ENCODE results near the gene STAT5A.

- TF ChIP-seq CTCF (IDR thresholded peaks at IDR 0.05; ENCODE audit: poor library complexity, severe bottlenecking) (no peak), EP300 (conservative IDR thresholded peaks at IDR 0.05; ENCODE audit: poor library complexity, severe bottlenecking) (no peak), EZH2 (IDR thresholded peaks at IDR 0.05; ENCODE audit: borderline replicate concordance, insufficient read depth, low read length, poor library complexity, severe bottlenecking) (no peak), RAD21 (conservative IDR thresholded peaks at IDR 0.05) (no peak), TAF1 (IDR thresholded peaks at IDR 0.05; ENCODE audit: low read depth) (no peak), POLR2AphosphoS5 (IDR thresholded peaks at IDR 0.05) (no peak), REST (IDR thresholded peaks at IDR 0.05; ENCODE audit: borderline replicate concordance) (no peak), MXI1 (conservative IDR thresholded peaks at IDR 0.05; ENCODE audit: poor library complexity, severe bottlenecking) (no peak)
Measured at GRCh38 chr17:42316755-42317154, 28.5 kb downstream of the STAT5A start.
